Measurements from ENCODE around the gene PCBP3.

PCBP3 gene

DNA sequence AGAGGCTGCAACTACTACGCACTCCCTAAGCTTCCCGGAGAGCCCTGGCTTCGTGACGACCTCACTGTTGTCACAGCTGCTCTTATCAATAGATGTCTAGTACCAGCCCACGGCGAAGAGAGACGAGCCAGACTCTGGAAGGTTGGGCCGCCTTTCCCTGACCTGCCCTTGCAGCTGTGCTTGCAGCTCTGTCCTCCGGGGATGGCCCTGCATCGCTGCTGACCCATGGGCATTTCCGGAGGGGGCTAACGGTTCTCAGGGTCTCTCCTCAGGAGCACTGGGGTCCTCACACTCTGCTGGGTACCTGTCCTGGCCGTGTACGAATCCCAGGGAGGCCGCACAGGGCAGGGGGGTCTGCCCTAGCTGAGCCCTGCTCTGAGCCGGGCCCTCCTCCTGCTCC is 244.3 kb downstream of the PCBP3 start:
- no peak for DNase-seq (ENCODE audit: low spot score)
- TF ChIP-seq, protein P1, sequence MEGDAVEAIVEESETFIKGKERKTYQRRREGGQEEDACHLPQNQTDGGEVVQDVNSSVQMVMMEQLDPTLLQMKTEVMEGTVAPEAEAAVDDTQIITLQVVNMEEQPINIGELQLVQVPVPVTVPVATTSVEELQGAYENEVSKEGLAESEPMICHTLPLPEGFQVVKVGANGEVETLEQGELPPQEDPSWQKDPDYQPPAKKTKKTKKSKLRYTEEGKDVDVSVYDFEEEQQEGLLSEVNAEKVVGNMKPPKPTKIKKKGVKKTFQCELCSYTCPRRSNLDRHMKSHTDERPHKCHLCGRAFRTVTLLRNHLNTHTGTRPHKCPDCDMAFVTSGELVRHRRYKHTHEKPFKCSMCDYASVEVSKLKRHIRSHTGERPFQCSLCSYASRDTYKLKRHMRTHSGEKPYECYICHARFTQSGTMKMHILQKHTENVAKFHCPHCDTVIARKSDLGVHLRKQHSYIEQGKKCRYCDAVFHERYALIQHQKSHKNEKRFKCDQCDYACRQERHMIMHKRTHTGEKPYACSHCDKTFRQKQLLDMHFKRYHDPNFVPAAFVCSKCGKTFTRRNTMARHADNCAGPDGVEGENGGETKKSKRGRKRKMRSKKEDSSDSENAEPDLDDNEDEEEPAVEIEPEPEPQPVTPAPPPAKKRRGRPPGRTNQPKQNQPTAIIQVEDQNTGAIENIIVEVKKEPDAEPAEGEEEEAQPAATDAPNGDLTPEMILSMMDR (IDR thresholded peaks at IDR 0.05; ENCODE audit: extremely low read depth, missing control alignments): no peak

GRCh38 chr21:45888386-45889009 is 245.0 kb downstream of the PCBP3 start:
- TF ChIP-seq, protein P1 (IDR thresholded peaks at IDR 0.05; ENCODE audit: extremely low read depth, missing control alignments): no peak
- DNase-seq (ENCODE audit: low spot score): no peak

DNA sequence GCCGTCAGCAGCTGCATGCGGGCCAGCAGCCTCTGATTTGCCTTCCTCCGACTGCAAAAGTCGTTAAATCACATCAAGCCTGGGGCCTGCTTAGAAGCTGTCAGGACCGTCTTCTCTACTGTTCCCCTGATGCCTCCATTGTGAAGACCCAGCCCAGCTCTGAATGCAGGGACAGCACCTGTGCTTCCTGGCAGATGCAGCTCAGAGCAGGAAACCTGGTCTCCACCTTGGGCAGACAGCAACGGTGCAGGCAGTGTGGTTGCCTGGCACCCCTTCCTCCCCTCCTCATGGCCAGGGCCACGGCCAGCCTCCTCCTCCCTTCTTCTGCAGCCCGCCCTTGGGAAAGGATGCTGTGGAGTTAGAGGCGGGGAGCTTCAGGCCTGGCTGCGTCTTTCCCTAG is 245.7 kb downstream of the PCBP3 start:
- no peak for DNase-seq (ENCODE audit: low spot score)
- TF ChIP-seq, protein P1 (IDR thresholded peaks at IDR 0.05; ENCODE audit: extremely low read depth, missing control alignments): no peak

GRCh38 chr21:45889961-45890360 is 246.4 kb downstream of the PCBP3 start:
- TF ChIP-seq, protein P1 (IDR thresholded peaks at IDR 0.05; ENCODE audit: extremely low read depth, missing control alignments): no peak
- no peak for DNase-seq (ENCODE audit: low spot score)

- DNase-seq (ENCODE audit: low spot score): no peak
- TF ChIP-seq, protein P1 (IDR thresholded peaks at IDR 0.05; ENCODE audit: extremely low read depth, missing control alignments): no peak
Measured at GRCh38 chr21:45891388-45892155, 248.0 kb downstream of the PCBP3 start.

- TF ChIP-seq, protein P1 (IDR thresholded peaks at IDR 0.05; ENCODE audit: extremely low read depth, missing control alignments): no peak
- no peak for DNase-seq (ENCODE audit: low spot score)
Measured at GRCh38 chr21:45892156-45892915, 248.8 kb downstream of the PCBP3 start.
